Measurements from ENCODE around the gene MRPL34. TPM values are rescaled to one million over a fixed set of nuclear protein-coding genes. Genes with fewer than 3 reads are reported as not detected.

MRPL34 gene
- total and polyA plus RNA-seq, 4 donors: 23.3 to 301 (median 140) TPM

DNA sequence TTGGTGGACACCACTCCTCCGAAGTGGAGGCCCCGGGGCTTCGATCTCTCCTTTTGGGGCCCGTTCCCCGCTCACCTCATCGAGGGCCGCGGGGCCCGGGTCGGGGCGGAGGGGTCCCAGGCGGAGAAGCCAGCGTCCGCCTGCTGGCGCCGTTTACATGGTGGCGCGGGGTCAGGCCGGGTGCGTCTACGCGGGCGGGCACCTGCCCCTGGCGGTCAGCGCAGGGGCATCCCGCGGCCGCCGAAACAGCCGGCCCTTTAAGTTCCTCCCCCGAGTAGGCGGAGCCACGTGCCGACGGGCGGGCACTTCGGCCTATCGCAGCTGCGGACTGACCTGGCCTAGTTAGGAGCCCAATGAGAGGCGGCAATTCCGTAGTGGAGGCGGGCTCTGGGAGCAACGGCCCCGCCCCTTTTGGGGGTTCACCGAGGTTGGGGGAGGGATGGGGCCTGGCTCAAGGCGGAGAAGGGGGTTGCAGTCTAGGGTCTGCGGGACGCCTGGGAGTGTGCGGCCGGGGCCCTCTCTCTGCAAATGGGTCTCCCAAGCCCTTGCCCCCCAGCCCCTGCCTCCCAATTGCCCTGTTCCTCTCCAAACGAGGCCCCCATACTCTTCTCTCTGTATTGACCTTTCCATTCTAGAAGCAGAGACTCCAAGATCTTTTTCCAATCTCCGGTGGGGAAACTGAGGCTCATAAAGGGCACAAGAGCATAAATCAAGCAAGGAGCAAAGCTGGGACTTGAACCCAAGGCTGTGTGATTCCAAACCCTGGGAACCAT is 2.3 kb upstream of the MRPL34 start, which contains the start of gene ABHD8:
ABHD8 (minus strand) TSS at position 259 of the 773 bp plus-strand sequence. CDS start 1,809 bp downstream, outside the sequence.
- 2% methylated on average over 52 of the region's 52 CpGs for WGBS
- TF ChIP-seq RXRA (IDR thresholded peaks at IDR 0.05) (peak; percentile 46 to 48), RAD21 (IDR thresholded peaks at IDR 0.05) (peak in 1 of 2 donors; percentile 28), SP1 (IDR thresholded peaks at IDR 0.05) (peak; percentile 90), FOXA1 (IDR thresholded peaks at IDR 0.05) (peak; percentile 33)
- TF ChIP-seq, protein P1, sequence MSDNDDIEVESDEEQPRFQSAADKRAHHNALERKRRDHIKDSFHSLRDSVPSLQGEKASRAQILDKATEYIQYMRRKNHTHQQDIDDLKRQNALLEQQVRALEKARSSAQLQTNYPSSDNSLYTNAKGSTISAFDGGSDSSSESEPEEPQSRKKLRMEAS (IDR thresholded peaks at IDR 0.05): no peak
- TF ChIP-seq, protein P2, sequence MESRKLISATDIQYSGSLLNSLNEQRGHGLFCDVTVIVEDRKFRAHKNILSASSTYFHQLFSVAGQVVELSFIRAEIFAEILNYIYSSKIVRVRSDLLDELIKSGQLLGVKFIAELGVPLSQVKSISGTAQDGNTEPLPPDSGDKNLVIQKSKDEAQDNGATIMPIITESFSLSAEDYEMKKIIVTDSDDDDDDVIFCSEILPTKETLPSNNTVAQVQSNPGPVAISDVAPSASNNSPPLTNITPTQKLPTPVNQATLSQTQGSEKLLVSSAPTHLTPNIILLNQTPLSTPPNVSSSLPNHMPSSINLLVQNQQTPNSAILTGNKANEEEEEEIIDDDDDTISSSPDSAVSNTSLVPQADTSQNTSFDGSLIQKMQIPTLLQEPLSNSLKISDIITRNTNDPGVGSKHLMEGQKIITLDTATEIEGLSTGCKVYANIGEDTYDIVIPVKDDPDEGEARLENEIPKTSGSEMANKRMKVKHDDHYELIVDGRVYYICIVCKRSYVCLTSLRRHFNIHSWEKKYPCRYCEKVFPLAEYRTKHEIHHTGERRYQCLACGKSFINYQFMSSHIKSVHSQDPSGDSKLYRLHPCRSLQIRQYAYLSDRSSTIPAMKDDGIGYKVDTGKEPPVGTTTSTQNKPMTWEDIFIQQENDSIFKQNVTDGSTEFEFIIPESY (IDR thresholded peaks at IDR 0.05): no peak
- TF ChIP-seq, protein P3, sequence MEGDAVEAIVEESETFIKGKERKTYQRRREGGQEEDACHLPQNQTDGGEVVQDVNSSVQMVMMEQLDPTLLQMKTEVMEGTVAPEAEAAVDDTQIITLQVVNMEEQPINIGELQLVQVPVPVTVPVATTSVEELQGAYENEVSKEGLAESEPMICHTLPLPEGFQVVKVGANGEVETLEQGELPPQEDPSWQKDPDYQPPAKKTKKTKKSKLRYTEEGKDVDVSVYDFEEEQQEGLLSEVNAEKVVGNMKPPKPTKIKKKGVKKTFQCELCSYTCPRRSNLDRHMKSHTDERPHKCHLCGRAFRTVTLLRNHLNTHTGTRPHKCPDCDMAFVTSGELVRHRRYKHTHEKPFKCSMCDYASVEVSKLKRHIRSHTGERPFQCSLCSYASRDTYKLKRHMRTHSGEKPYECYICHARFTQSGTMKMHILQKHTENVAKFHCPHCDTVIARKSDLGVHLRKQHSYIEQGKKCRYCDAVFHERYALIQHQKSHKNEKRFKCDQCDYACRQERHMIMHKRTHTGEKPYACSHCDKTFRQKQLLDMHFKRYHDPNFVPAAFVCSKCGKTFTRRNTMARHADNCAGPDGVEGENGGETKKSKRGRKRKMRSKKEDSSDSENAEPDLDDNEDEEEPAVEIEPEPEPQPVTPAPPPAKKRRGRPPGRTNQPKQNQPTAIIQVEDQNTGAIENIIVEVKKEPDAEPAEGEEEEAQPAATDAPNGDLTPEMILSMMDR (IDR thresholded peaks at IDR 0.05; ENCODE audit: low read depth, low read length, missing input control): peak; percentile 62
- Histone ChIP-seq H3K4me3 (ENCODE audit: low read depth in 1 of 3, low read length in 3 of 3) (peak within 1 kb of the TSS; percentile 62 to 87 (median 65)), H3K27ac (ENCODE audit: low read depth in 1 of 2, low read length in 2 of 2) (peak within 1 kb of the TSS; percentile 51 to 57), H3K4me1 (ENCODE audit: control insufficient read depth in 4 of 4, insufficient read depth in 4 of 4, low read length in 3 of 4) (peaks cover 12 to 45% (median 36%) of the 10 kb centered on the region in 4 donors), H3K27me3 (ENCODE audit: control insufficient read depth in 4 of 4, insufficient read depth in 4 of 4, low read length in 3 of 4) (no peaks in the 10 kb centered on the region), H3K9ac (ENCODE audit: low read depth in 1 of 2, low read length in 2 of 2) (peak within 1 kb of the TSS in 1 of 2 donors; percentile 59), H3K9me3 (ENCODE audit: control insufficient read depth in 4 of 4, low read length in 3 of 4) (peaks cover 0 to 1% (median under 1%) of the 10 kb centered on the region in 4 donors), H3K36me3 (ENCODE audit: control insufficient read depth in 4 of 4, insufficient read depth in 3 of 4, low read depth in 1 of 4, low read length in 3 of 4) (peaks cover 0 to under 1% (median 0%) of the 10 kb centered on the region in 4 donors)
- peak; percentile 97 for DNase-seq (ENCODE audit: low spot score)

DNA sequence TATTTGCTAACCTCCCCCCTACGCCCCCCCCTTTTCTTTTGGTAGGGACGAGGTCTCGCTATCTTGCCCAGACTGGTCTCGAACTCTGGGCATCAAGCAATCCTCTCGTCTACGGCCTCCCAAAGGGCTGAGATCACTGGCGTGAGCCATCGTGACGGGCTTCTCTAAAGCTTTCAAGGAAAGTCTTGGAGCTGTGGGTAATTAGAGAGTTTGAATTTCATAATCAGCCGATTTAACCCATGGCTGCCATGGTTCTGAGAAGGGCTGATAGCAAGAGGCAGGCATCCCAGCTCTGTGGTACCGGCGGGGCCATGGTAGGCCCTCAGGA is 1.8 kb upstream of the MRPL34 start:
- Histone ChIP-seq H3K27ac (ENCODE audit: low read depth in 1 of 2, low read length in 2 of 2) (peak overlapping the region in 1 of 2 donors; percentile 23), H3K9me3 (ENCODE audit: control insufficient read depth in 4 of 4, low read length in 3 of 4) (no peaks in the 10 kb centered on the region), H3K4me3 (ENCODE audit: low read depth in 1 of 3, low read length in 3 of 3) (no peak overlapping the region), H3K36me3 (ENCODE audit: control insufficient read depth in 4 of 4, insufficient read depth in 3 of 4, low read depth in 1 of 4, low read length in 3 of 4) (no peaks in the 10 kb centered on the region), H3K4me1 (ENCODE audit: control insufficient read depth in 4 of 4, insufficient read depth in 4 of 4, low read length in 3 of 4) (peaks cover 12 to 46% (median 37%) of the 10 kb centered on the region in 4 donors), H3K9ac (ENCODE audit: low read depth in 1 of 2, low read length in 2 of 2) (no peak overlapping the region), H3K27me3 (ENCODE audit: control insufficient read depth in 4 of 4, insufficient read depth in 4 of 4, low read length in 3 of 4) (no peaks in the 10 kb centered on the region)
- TF ChIP-seq HNF4A (conservative IDR thresholded peaks at IDR 0.05) (no peak), EGR1 (IDR thresholded peaks at IDR 0.05; ENCODE audit: low read depth in 2 of 2) (no peak), RXRA (IDR thresholded peaks at IDR 0.05) (no peak), FOXA1 (IDR thresholded peaks at IDR 0.05) (no peak), RAD21 (IDR thresholded peaks at IDR 0.05) (no peak), SP1 (IDR thresholded peaks at IDR 0.05) (no peak)
- TF ChIP-seq, protein P3 (IDR thresholded peaks at IDR 0.05; ENCODE audit: low read depth, low read length, missing input control): no peak
- TF ChIP-seq, protein P2 (IDR thresholded peaks at IDR 0.05): no peak
- TF ChIP-seq, protein P4, sequence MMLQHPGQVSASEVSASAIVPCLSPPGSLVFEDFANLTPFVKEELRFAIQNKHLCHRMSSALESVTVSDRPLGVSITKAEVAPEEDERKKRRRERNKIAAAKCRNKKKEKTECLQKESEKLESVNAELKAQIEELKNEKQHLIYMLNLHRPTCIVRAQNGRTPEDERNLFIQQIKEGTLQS (IDR thresholded peaks at IDR 0.05): no peak
- WGBS: 65% methylated on average over 12 of the region's 12 CpGs
- no peak for DNase-seq (ENCODE audit: low spot score)
